NCI-H460 (cell line): Measurements from ENCODE around the gene FOXN4. TPM values are rescaled to one million over a fixed set of nuclear protein-coding genes. Genes with fewer than 3 reads are reported as not detected.

Experiments used
- DNase-seq: peaks from one replicate; pipeline ENCODE4 v3.0.0-alpha.2; 2016; ENCODE audit warnings: low read depth; ENCODE audit errors: extremely low read depth
- total RNA-seq: library from RNA; depleted of rRNA; stranded (reverse); fragments of >200 nt; shearing (Covaris generic); gene quantifications from 2 replicates; pipeline ENCODE4 v1.2.3, GENCODE V29; 2014

FOXN4 gene
- total RNA-seq, 1 experiment from 2014 or later: not detected

DNA sequence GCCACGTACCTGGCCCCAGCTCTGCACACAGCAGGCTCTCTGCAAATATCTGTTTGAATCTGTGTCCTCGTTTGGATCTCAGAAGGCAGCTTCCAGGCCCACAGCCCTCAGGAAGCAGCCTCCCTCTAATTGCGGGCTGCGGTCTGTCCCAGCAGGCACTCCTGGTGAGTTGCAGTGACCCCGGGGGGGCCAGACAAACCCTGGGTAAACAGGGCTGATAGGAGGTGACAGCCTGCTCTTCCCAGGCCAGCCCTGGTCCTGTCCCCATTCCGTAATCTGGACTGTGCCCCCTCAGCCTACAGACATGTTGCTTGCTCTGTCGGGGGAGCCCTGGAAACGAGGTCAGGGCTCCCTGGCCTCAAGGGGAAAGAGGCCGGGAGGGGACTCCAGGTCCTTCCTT is 2.0 kb downstream of the FOXN4 start:
- no peak for DNase-seq

DNA sequence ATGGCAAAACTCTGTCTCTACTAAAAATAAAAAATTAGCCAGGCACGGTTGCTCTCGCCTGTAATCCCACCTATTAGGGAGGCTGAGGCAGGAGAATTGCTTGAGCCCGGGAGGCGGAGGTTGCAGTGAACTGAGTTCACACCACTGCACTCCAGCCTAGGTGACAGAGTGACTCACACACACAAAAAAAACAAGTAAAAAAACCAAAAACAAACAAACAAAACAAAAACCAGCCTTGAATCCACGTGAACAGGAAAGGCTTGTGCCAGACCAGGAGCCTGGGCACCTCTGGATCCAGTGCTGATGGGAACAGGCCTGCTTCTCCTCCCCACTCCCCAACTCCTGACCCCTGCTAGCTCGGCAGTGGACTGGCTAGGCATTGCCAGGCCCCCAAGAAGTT is 3.5 kb downstream of the FOXN4 start:
- no peak for DNase-seq

DNA sequence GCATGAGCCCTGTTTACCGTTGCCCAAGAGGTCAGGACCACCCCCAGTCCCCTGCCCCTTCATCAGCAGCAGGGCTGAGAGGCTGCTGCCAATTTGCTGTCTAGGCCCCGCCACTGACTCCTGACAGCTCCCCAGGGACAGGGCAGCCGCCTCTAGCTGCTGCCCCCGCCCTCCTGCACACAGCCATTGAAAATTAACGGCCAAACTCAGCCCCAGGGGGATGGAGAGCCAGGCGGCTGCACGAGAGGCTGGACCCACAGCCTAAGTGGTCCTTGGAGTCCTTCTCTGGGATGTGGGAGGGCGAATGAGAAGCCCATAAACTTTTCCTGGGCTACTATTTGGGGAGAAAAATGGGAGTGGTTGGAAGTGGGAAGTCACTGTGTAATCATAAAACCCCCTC is 4.6 kb downstream of the FOXN4 start:
- no peak for DNase-seq

DNA sequence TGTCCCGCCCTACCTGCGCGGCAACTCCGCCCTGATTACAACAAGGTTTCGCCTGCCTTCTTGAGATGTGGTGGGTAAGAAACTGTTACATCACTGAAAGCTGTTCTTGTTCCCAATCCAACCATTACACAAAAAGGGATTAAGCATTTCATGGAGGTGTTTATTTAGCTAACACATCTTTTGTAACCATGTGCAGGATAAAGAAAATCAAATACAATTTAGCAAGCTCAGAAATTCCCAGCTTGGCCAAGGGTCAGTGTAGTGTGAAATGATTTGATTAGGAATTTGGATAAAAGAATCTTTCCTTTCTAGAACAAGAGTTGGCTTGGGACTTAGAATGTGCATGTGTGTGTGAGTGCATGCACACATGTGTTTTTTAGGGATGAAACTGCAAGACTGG is 6.3 kb downstream of the FOXN4 start:
- no peak for DNase-seq

DNA sequence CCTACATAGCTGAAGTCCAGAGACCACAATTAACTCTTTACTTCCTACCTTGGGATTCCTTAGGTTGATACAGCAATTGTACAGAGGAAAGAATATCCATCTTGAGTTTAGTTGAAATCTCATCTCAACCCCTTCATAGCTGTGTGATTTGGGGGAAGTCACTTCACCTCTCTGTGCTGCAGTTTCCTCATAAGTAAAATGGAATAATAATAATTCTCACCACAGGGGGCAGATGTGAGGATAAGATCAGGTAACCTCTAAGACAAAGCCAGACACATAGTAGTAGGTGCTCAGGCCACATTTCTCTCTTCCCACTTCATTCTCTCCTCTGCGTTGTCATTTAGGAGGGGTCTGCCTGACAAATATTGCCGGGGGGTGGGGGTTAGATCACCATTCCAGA is 6.7 kb downstream of the FOXN4 start:
- DNase-seq: no peak

DNA sequence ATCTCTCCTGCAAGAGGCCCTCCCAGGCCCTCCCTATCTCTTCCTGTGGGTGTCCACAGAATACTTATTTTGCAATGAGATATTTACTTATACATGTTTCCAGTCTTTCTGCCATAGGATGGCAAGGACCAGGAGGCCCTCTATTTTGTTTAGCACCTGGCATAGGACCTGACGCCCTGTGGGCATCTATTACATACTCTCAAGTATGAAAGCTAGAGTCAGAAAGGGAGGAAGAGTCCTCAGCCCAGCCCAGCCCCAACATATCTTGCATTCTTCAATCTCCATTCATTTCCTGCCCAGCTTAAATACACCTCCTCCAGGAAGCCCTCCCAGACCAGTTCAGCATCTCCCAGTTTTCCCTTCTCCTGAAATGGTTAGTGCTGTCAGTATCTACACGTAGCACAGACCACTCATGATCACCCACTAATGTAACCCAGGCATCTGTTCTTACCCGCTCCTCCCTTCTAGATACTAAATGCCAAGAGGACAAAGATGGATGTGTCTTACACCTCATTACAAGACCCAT is 7.4 kb downstream of the FOXN4 start:
- no peak for DNase-seq

DNA sequence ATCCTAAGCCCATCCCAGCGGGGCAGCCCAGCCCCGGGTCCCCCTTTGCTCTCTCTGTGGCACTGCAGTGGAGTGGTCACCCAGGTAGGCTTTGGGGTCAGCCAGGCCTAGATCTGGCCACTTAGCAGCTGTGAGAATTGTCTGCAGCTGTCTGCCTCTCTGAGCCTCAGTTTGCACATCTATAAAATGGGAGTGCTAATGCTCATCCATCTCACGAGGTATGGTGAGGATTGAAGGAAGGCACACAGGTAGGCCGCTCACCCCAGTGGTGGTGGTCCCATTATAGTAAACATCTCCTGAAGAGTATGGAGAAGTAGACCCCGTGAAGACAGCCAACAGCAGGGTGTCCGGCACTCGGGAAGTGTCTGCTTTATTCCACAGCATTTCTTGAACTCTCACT is 9.2 kb downstream of the FOXN4 start:
- no peak for DNase-seq

DNA sequence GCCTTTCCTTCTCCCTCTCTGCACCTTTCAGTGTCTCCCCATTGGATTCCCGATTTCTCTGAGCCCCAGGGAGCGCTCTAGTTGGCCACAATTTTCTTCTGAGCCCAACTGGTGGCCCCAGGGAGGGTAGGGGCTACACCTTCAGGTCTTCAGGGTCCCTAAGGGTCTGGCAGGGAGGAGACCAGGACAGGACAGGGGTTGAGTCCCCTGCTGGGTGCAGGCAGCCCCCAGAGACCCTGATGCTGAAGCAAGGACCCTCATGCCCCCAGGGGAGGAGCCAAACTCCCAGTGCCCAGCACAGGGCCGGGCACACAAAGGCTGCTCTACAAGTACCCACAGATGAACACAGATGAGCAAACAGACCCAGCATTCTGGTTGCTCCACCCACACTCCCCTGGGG is 12.7 kb downstream of the FOXN4 start:
- no peak for DNase-seq

DNA sequence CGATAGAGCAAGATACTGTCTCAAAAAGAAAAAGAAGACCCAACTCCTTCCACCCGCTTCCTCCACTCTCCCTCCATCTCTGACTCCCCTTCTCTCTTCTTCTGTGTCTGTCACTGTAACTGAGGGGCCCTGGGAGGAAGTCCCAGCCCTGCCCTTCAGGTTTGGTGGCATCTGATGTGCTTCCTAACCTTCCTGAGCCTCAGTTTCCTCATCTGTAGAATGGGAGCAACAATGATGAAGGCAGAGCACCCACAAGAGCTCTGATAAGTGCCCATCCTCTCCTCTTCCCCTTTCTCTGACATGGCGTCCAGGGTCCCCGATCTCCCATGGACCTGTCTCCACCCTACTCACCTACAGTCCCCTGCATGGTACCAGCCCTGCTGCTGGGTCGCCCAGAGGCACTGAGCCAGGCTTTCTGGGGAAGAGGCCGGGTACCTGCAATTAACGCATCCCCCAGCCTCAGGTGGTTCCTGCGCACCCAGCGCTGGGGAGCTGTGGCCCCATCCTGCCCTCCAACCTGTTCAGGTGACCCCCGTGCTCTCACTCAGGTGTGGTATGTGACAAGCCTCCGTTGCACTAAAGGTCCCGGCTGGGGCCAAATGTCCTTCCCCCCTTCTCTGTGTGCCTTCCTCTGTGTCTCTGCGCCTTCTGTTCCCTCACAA is 13.2 kb downstream of the FOXN4 start:
- no peak for DNase-seq

DNA sequence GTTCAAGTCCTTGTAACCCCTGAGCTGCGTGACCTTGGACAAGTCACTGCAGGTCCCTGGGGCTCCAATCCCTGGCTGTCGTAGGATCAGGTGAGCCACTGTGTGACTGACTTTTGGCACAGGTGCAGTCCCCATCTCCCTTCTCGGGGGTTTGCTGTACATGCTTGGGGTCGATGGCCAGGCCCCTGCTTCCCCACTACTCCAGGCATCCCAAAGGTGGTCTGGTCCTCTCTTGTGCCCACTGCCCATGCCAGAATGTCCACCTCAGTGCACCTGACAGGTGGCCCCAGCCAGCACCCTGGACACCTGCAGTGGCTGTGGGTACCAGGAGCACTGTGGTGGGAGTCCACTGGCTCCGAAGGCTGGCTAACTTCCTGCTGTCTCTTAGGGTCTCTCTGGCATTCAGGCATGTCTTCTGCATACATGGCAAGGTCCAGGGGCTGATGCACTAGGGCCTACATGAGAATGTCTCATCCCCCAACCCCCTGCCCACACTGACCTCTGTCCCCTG is 14.7 kb downstream of the FOXN4 start:
- DNase-seq: no peak

DNA sequence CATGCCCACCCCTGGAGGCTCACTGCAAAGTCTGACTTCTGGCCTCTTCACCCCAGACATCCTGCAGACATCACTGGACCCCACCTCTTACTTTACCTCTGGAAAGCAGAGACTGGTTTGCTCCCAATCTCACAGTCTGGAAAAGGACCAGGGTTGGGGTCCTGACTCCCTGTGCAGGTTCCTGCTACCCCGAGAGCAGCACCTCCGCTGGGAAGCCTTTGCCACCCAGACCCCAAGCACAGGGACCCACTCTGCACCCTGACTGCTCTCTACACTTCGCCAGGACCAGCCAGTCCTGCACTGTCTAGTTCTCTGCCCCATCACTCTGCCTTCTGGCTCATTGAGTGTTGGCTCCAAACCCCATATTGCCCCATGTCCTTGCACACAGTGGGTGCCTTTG is 16.0 kb downstream of the FOXN4 start:
- no peak for DNase-seq

DNA sequence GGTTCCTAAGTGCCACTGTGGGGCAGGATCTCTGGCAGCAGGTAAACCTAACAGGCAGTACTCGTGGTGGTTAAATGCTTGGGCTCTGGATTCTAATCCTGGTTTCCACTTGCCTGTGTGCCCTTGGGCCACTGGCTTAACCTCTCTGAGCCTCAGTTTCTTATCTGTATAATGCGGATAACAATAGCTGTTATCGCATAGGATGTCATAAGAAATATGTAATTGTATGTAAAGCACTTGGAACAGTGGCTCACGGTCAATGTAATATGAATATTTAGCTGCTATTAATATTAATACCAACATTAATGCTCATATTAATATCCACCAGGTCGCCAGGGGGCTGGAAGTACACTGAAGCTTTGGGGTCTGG is 16.8 kb downstream of the FOXN4 start:
- no peak for DNase-seq

DNA sequence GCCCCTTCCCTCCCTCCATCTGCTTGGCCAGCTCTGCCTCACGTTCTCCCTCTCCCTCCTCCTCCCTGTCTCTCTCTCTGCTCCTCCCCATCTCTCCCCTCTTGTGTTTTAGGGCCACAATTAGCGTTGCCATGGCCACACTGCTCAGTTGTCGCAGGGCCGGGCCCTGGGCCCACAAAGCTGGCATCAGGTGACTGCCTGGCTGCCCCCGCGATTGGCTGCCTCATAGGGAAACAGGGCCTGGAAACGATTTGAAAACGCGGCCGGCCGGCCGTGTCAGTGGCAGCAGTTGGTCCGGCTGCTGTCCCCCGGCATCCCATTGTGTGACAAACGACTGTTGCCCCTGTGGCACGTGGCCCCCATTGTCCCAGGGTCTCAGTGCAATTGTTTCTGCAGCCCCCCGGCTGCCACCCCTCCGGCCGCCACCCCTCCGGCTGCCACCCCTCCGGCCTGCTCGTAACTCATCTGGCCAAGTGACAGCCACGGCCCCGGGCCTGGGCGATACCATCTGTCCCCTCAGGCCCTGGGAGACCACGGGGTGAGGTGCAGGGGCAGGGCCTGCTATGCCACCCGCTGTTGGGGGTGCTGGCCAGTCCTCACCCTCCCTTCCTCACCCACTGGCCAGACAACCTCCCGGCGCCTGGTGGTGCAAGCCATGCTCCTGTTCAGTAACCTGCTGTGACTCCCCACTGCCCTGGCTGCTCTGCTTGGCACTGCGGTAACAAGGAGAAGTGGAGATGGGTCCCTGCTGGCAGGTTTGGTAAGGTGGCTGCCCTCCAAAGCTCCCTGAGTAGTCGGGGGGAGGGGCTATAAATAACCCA is 17.4 kb downstream of the FOXN4 start:
- no peak for DNase-seq

DNA sequence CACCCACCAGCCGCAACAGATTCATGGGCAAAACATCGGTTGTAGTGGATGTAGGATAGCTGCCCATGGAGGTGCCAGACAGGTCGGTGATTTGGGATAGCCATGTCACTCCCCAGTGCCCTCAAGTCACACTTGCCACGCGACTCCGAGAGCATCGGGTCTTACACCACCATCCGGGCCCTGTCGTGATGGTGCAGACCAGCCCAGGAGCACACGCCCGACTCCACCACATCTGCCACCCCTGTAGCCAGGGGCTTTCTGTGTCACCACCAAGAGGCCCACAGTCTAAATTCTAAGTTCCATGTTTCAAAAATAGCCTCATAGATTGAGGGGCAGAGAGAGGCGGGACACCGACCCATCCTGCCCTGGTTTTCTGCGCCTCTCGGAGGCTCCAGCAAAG is 18.0 kb downstream of the FOXN4 start:
- DNase-seq: no peak

DNA sequence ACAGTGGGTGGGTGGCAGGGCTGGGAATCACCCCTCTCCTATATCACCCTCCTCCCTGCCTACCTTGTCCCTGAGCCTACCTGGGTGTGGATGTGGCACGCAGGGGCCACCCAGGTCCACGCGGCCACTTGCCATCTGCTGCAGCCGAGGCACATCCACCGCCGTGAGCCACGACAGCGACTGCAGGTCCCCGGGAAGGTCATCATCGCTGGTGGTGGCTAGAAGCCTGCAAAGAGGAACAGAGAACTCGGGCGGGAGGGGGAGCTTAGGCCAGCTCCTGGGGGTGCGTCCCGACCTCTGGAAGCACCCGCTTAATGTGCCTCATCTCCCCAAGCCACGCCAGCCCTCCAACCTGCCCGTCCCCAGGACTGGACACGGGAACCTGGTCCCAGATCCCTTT is 19.0 kb downstream of the FOXN4 start:
- DNase-seq: no peak

DNA sequence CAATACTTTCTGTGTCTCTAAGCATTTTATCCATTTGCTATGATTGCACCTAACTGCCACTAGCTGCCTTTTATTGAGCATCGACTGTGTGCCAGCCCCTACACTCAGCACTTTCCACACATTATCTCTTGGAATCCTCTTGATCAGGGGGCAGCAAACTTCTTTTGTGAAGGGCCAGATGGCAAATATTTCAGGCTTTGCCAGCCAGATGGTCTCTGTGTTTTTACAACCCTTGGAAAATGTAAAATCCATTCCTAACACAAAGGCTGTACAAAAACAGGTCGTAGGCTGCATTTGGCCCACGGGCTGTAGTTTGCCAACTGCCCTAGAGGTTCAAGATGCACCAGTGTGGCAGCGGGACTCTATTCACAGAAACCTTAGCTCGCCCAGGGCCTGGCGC is 19.5 kb downstream of the FOXN4 start:
- DNase-seq: no peak

DNA sequence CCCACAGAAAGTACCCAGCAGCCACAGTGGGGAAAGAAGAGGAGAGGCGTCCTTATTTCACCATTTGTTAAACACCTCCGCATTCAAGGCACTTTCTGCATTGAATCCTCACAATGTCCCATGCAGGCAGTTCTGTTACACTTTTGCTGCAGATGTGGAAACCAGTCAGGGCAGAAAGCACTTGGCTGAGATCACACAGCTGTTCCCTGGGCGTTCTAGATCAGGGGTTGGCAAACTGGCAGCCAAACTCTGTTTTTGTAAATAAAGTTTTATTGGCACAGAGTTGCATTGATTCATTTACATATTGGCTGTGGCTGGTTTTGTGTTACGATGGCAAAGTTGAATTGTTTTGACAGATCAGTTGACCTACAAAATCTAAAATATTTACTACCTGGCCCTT is 20.1 kb downstream of the FOXN4 start:
- no peak for DNase-seq

DNA sequence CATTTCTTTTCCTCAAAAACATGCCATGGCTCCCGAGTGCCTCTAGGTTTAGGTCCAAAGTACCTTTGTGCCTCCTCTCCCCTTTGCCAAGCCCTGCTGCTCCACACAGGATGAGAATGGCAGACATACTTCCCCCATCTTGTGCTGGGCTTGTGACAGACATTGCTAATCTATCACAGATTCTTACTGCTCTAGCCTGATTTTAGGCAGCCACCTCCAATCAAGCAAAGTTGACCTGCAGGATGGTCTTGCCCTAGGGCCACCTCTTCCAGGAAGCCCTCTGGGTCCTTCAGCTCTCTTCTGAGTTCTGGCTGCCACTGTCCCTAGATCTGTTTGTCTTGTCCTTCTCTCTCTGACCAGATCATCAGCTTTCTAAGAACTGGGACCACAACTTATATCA is 20.5 kb downstream of the FOXN4 start:
- DNase-seq: no peak

DNA sequence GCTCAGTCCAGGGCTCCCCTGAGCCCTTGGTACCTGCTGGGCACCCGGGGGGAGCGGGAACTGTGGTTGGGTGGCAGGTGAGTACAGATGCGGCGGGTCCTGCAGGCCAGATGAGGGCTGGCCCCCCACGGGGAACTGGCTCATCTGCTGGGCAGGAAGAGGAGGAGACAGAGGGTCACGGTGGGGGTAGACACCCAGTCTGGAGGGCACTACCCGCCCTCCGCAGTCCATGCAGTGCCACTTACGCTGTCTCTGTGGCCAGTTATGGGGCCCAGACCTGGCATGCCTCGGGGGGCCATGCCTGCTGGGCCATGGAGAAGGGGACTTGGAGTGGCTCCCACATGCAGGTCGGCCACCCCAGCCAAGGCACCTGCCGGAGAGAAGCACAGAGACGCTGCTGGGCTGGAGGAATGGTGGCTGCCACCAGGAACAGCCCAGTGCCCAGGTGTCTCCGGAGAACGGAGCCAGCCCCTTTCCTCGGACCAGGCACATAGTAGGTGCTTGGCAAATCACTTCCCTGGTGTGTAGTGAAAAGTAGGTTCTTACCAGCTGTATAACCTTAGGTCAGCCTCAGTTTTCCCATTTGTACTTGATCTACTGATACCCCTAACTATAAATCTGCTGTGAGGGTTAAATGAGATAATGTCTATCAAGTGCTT is 21.1 kb downstream of the FOXN4 start:
- DNase-seq: no peak

DNA sequence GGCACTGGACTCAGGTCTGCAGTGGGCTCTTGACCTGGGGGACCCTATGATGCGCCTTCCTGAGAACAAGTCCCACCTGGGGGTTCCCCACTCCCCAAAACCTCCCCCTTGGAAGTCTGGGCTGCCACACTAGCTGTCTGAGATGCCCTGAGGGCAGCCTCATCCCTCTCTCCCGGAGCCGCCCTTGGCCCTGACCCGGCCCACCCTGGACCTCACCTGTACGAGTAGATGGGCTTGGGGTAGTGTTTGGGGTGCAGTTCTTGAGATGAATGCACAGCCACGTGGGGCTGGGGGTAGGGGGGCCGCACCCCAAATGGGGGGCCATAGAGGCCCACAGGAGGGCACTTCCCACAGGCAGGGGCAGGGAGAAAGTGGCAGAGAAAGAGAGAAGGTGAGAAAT is 21.9 kb downstream of the FOXN4 start:
- DNase-seq: no peak

DNA sequence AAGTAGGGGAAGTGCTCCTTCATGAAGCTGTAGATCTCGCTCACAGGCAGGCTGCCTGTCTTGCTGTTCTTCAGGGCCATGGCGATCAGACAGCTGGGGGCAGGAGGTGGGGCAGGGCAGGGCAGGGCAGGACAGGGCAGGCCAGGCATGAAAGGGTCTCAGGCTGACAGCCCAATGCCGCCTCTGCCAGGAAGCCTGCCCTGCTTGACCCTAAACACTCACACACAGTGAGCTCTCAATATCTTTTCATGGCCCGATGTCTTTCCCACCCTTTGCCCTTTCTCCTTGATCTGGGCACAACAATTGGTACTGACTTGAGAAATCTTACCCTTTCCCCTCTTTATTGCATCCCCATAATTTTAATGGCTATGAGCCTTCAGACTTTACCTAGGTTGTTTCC is 22.4 kb downstream of the FOXN4 start:
- no peak for DNase-seq

DNA sequence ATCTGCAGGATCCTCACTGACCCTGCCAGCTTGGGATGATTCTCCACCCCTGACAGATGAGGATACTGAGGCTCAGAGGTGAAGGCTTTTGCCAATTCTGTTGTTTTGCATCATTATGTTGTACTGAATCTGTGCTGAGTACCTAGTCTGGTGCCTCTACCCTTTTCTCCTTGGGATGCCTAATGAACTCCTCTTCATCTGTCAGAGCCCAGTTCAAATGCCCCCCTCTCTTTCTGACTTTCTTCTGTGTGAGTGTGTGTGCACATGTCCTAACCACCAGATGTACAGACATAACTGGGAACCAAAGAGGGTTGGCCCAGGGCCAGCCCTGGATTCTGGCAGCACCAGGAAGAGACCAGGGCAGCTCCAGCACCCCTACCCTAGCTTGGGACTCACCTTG is 22.8 kb downstream of the FOXN4 start:
- no peak for DNase-seq
